Ovary (tissue), 9 donors: Measurements from ENCODE around the gene ZDHHC24. TPM values are rescaled to one million over a fixed set of nuclear protein-coding genes. Genes with fewer than 3 reads are reported as not detected.

Experiments used
- DNase-seq, 5 donors: peaks; one replicate each; pipeline ENCODE4 v3.0.0-alpha.2; 2019 to 2020
- H3K27ac ChIP-seq, 2 donors: fragments of 200-600 bp; one replicate each; pipeline versions ENCODE4 v1.5.1 to v1.8.0; 2019 to 2022
- H3K27me3 ChIP-seq: fragments of 200-600 bp; one replicate; pipeline ENCODE4 v1.8.0; 2022
- H3K36me3 ChIP-seq: fragments of 200-600 bp; sonication (generic); one replicate; pipeline ENCODE4 v1.5.1; 2019
- H3K4me1 ChIP-seq: one replicate; pipeline ENCODE4 v1.8.1; 2013; ENCODE audit warnings: mild to moderate bottlenecking, moderate library complexity; ENCODE audit not compliant: insufficient read depth
- H3K4me3 ChIP-seq: fragments of 200-600 bp; sonication (generic); one replicate; pipeline ENCODE4 v1.5.1; 2017
- H3K9me3 ChIP-seq, 2 donors: fragments of 200-600 bp in 1 of 2; sonication (generic) in 1 of 2; one replicate each; pipeline versions ENCODE4 v1.5.1 to v1.8.1; 2013 to 2019; ENCODE audit warnings: mild to moderate bottlenecking in 1 of 2, moderate library complexity in 1 of 2
- CTCF ChIP-seq, 3 donors: fragments of 450-650 bp in 2 of 3; fragments of 200-600 bp in 1 of 3; IDR thresholded peaks; one replicate each; pipeline versions ENCODE4 v1.5.1 to v1.8.0; 2016 to 2022; ENCODE audit warnings: antibody characterized with exemption in 3 of 3, mild to moderate bottlenecking in 1 of 3
- EP300 ChIP-seq: sonication (generic); formaldehyde crosslinking; IDR thresholded peaks from one replicate; pipeline ENCODE4 v1.6.1; 2017; ENCODE audit warnings: antibody characterized with exemption
- POLR2A ChIP-seq: fragments of 450-650 bp; IDR thresholded peaks from one replicate; pipeline ENCODE4 v1.6.1; 2017; ENCODE audit warnings: antibody characterized with exemption, mild to moderate bottlenecking, moderate library complexity
- WGBS, 3 donors: extraction: QIAGEN DNeasy Blood & Tissue Kit in 1 of 3; methylation state at CpG; one replicate each; pipeline versions ENCODE4 v1.1.5 to v1.1.7; 2013 to 2017; 5-methylcytosine and 5-hydroxymethylcytosine counted together
- intact Hi-C, 4 donors: fragments of 100-400 bp; cut with DNase I; formaldehyde crosslinking; loops; one replicate each; pipeline versions ENCODE4 v1.11.0 to v1.15.1; 2022 to 2023
- polyA plus RNA-seq, 2 donors: library from polyadenylated mRNA; stranded (reverse); fragments of 200-250 nt in 1 of 2; fragments of 350-450 nt in 1 of 2; fragmentation: Illumina TruSeq in 1 of 2; extraction: RNeasy Lipid Tissue Mini Kit (QIAGEN cat#74804) in 1 of 2; gene quantifications; one replicate each; pipeline ENCODE4 v1.2.3, GENCODE V29; 2013 to 2014
- total RNA-seq, 7 donors: library from RNA; depleted of rRNA in 2 of 7; stranded (reverse); fragments of >200 nt in 2 of 7; fragmentation: NEBNext Ultra II Directional in 3 of 7; extraction: Animal tissue kit (Norgen Biotek cat#: 25700) in 3 of 7; gene quantifications; one replicate each; pipeline versions ENCODE4 v1.1.0 to v1.2.4, GENCODE V29; 2016 to 2023
- donor health status: DM: no; HTN: no; CAD: no; lungs with moderate emphysema.
- donor health status: DM: no; HTN: no; CAD: no.
- donor health status: Bipolar disorder and iron deficiency.
- donor health status: DM: yes; HTN: yes; CAD: no.
- donor health status: DM: no; HTN: no; CAD: no.
- donor health status: DM: yes; HTN: yes; CAD: no.

Gene ZDHHC24
- total and polyA plus RNA-seq, 9 donors, result 5.1 to 14.5 (median 8.9) TPM

GRCh38 chr11:66579017-66579606 is 33.3 kb upstream of the ZDHHC24 start:
- H3K4me1 ChIP-seq, result no peaks in the 10 kb centered on the region
- DNase-seq, result peak; percentile 77 to 89 (median 84)
- no peak for TF ChIP-seq EP300
- TF ChIP-seq CTCF (IDR thresholded peaks at IDR 0.05), result peak; percentile 80 to 86 (median 82)
- no peak overlapping the region for H3K4me3 ChIP-seq
- no peaks in the 10 kb centered on the region for H3K27me3 ChIP-seq
- intact Hi-C loops, result loop anchor here (2.0 to 5.0 kb wide), 3 partner anchors 98 to 108 kb away; partner anchors contain the start of gene RBM4B (in 1 of the 4)
- WGBS, 3 donors, result 10 to 12% (median 10%) methylated on average over 25 of the region's 25 CpGs
- no peak overlapping the region for H3K27ac ChIP-seq
- H3K9me3 ChIP-seq, result no peaks in the 10 kb centered on the region
- H3K36me3 ChIP-seq, result no peaks in the 10 kb centered on the region

- Histone ChIP-seq H3K4me1 (peaks cover 7% of the 10 kb centered on the region), H3K4me3 (no peak overlapping the region), H3K27ac (no peak overlapping the region), H3K27me3 (no peaks in the 10 kb centered on the region), H3K36me3 (no peaks in the 10 kb centered on the region), H3K9me3 (no peaks in the 10 kb centered on the region)
- WGBS, 3 donors, result 52 to 73% (median 58%) methylated on average over 2 of the region's 2 CpGs
- TF ChIP-seq POLR2A (no peak), CTCF (IDR thresholded peaks at IDR 0.05) (no peak), EP300 (no peak)
- DNase-seq, result no peak
- intact Hi-C loops, result no loop called here
Measured at GRCh38 chr11:66570850-66571180, 25.0 kb upstream of the ZDHHC24 start.

- Histone ChIP-seq H3K9me3 (no peaks in the 10 kb centered on the region), H3K27ac (no peak overlapping the region), H3K4me1 (peaks cover 7% of the 10 kb centered on the region), H3K27me3 (no peaks in the 10 kb centered on the region), H3K4me3 (no peak overlapping the region), H3K36me3 (no peaks in the 10 kb centered on the region)
- TF ChIP-seq CTCF (IDR thresholded peaks at IDR 0.05) (no peak), POLR2A (no peak), EP300 (no peak)
- intact Hi-C loops, result no loop called here
- 54 to 71% (median 64%) methylated on average over 5 of the region's 5 CpGs for WGBS, 3 donors
- no peak for DNase-seq
Measured at GRCh38 chr11:66570079-66570849, 24.4 kb upstream of the ZDHHC24 start.

GRCh38 chr11:66569076-66569475 is 23.2 kb upstream of the ZDHHC24 start:
- intact Hi-C loops, result no loop called here
- H3K27ac ChIP-seq, result no peak overlapping the region
- no peak overlapping the region for H3K4me3 ChIP-seq
- no peaks in the 10 kb centered on the region for H3K27me3 ChIP-seq
- no peak for TF ChIP-seq POLR2A
- no peak for TF ChIP-seq EP300
- TF ChIP-seq CTCF (IDR thresholded peaks at IDR 0.05), result no peak
- no peak for DNase-seq
- no peaks in the 10 kb centered on the region for H3K36me3 ChIP-seq
- no peaks in the 10 kb centered on the region for H3K9me3 ChIP-seq
- 65 to 74% (median 73%) methylated on average over 7 of the region's 7 CpGs for WGBS, 3 donors
- H3K4me1 ChIP-seq, result peaks cover 7% of the 10 kb centered on the region
